Right forelimb (tissue), 1 donor: ENCODE measurements around the gene NCOA3.

Experiments
- DNase-seq: peaks from one replicate; pipeline ENCODE4 v3.0.0-alpha.2; 2018

Gene NCOA3

DNA sequence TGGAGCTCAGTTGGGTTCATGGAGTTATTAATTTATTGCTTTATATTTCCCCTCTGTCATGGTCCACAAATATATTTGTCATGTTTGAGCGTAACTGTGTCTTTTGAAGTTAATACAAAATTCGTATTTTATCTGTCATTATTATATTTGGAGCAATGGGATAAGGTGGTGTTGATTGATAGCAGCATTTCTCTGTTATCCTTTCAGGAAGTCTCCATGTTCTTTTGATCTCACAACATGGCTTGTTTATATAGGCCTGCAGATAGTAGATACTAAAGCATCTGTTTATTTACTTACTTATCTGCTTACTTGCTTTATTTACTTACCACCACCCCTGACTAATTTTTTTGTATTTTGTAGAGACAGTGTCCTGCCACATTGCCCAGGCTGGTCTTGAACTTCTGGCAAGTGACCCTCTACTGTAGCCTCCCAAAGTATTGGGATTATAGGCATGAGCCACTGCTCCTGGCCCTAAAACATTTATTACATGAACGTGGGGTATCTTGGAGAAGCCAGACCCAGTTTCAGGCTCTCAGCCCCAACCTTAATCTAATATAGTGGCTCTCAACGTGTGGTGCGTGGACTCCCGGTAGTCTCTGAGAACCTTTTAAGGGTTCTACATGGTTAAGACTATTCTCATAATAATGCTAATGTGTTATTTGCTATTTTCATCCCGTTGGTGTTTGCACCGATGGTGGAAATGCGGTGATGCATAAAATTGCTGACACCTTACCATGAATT is 104.2 kb downstream of the NCOA3 start:
- DNase-seq, result no peak

GRCh38 chr20:47606414-47606982 is 104.8 kb downstream of the NCOA3 start:
- DNase-seq, result no peak

DNA sequence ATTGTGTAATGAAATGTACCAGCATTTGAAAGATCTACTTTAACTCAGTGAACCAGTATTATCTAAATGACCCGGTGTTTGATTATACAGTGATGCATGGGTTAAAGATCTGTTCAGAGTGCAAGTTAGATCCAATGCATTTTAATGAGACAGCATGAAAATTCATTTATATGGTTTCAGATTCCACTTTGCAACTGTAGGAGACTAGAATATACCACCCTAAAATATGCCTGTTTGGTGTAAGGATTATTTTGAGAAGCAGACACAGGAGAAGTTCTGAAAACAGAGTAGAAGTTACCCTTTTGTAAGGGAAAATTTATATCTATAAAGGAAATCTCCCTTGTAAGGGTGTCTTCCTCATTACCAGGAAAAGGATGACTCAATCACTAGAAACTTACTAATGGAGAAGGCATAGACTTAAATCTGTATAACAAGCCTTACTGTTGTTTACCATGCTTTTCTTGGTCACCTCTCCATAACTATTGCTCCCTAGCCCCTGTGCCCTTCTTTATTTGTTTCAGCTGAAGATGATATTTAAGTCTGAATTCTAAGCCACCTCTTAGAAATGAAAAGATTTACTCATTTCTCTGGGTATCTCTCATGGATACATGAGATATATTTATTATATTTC is 105.4 kb downstream of the NCOA3 start:
- DNase-seq, result no peak

- DNase-seq, result no peak
Measured at GRCh38 chr20:47609001-47609400, 107.3 kb downstream of the NCOA3 start.

- DNase-seq, result no peak
Measured at GRCh38 chr20:47610247-47610944, 108.7 kb downstream of the NCOA3 start.

- DNase-seq, result no peak
Measured at GRCh38 chr20:47610945-47611250, 109.2 kb downstream of the NCOA3 start.

DNA sequence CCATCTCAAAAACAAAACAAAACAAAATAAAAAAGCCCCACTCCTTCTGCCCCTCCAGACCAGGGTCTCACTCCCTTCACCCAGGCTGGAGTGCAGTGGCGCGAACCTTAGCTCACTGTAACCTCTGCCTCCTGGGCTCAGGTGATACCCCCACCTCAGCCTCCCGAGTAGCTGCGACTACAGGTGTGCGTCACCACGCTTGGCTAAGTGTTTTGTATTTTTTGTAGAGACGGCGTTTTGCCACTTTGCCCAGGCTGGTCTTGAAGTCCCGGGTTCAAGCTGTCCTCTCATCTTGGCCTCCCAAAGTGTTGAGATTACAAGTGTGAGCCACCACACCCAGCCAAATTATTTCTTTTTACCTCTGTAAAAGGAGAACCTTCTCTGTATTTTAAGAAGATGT is 110.1 kb downstream of the NCOA3 start:
- no peak for DNase-seq

- DNase-seq, result no peak
Measured at GRCh38 chr20:47612670-47613069, 111.0 kb downstream of the NCOA3 start.

DNA sequence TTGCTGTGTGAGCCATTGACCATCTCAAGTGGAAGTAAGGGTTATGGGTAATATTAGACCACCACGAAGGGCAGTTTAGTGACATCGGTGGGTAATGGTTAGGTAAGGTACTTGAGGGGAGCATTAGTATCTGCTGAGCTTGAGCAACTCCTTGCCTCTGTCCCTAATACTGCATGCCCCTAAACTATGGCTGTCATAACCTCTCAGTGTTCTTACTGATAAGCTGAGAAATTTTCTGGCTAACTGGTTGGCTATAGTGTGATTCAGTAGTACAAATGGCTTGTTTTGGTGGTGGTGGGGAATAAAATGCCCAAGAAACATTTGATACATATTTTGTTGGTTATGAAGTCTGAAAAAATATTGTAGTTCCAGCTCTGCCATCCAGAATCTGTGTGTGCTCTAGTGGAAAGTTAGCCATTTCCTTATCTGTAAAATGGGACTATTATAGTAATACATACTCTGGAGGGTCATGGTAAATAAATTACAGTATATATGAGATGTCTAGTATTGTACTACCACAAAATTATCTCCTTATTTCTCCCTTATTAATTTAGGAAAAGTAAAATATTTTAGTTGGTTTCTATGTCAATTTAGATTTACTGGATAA is 113.1 kb downstream of the NCOA3 start:
- DNase-seq, result no peak

DNA sequence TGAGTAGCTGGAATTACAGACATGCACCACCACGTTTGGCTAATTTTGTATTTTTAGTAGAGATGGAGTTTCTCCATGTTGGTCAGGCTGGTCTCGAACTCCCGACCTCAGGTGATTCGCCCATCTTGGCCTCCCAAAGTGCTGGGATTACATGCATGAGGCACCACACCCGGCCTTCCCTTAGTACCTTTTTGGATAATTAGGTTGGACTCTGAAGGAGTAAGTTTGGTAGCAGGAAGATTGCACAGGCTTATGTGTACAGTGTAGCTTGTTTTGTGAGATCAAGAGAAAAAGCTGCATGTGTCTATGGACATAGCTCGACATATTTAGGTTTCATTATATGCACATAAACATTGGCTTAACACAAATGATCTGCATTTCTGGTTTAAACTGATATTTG is 116.8 kb downstream of the NCOA3 start:
- DNase-seq, result no peak

DNA sequence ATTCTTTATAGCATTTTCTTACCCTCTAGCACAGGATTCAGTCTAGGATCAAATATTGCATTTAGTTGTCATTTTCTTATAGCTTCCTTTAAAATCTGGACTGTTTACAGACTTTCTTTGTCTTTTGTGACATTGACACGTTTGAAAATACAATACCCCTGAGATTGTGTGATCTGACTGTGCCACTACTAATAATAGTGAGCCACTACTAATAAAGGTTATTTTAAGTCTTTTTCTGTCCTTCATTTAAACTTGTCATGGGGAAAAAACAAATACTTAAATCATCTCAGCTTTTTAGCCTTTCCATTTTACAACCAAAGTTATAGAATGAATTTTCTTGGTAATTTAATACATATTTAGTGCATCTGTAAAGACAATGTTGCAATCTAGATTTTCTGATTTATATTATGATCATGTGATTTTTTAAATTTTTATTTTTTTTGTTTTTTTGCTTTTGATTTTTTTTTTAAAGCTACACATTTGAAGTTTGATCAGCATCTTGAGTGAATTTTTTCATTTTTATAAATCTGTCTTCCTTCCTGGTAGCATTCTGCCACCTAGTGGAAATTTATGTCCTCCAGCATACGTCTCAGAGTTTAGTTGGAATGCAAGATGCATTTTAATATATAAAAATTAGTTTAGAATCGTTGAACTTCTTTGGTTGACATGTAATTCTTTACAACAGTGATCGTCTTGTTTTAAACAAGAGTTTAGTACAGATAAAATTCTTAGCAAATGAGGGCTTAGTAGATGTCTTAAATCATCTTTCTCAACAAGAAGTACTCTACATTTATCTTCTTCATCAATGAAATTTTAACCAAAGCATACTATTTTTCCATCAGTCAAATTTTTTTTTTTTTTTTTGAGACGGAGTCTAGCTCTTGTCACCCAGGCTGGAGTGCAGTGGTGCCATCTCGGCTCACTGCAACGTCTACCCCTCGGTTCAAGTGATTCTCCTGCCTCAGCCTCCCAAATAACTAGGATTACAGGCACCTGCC is 119.4 kb downstream of the NCOA3 start:
- no peak for DNase-seq

GRCh38 chr20:47622118-47622665 is 120.5 kb downstream of the NCOA3 start:
- DNase-seq, result no peak

GRCh38 chr20:47623206-47623605 is 121.5 kb downstream of the NCOA3 start:
- no peak for DNase-seq

DNA sequence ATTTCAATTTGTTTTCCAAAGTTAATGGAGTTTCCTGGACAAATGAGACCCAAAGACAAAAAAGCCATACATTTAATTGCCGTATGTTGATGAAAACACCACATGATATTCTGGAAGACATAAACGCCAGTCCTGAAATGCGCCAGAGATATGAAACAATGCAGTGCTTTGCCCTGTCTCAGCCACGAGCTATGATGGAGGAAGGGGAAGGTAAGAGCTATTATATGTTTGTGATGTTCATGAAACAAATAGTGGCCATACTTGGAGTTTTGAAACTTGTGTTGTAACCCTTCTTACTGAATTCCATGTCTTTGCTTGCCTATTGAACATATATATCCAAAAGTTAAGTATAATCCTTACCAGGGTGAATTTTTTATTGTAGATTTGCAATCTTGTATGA is 125.9 kb downstream of the NCOA3 start:
- no peak for DNase-seq

DNA sequence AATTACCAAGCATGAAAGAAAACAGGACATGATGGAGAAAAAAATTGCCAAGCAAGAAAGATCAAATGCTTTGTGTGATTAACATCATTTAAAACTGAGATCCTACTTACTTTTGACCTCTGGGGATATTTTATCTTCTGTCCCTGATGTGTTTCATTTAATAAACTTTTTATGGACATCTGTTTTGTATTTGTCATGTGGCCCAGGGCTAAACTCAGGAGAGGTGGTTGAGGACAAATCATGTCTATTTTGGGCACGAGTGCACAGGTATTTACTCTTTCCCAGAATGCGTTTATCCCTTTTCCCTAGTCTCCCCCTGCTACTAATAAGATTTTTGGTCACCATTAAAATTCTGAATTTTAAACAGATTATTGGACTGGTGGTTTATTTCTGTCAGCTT is 128.2 kb downstream of the NCOA3 start:
- DNase-seq, result no peak

DNA sequence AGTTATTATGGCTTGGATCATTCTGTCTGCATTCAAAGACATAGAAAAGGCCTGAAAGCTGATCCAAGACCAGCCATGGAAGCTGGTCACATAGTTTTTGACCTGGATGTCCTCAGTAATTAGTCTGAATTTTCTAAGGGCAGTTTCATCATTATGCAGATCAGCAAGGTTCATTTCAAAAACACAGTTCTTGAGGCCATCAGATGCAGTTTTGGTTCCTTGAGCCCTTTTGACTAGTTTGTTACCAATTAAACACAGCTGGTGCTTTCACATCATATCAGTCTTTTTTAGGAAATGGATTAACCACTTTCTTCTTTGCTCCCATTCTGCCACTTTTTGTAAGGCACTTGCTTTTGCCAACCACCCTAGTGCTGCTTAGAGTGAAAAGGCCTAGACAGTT is 129.4 kb downstream of the NCOA3 start:
- no peak for DNase-seq

DNA sequence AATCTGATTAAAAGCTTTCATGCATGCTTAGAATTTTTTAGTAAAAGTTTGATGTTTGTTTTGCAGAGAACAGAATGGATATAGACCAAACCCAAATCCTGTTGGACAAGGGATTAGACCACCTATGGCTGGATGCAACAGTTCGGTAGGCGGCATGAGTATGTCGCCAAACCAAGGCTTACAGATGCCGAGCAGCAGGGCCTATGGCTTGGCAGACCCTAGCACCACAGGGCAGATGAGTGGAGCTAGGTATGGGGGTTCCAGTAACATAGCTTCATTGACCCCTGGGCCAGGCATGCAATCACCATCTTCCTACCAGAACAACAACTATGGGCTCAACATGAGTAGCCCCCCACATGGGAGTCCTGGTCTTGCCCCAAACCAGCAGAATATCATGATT is 133.6 kb downstream of the NCOA3 start:
- DNase-seq, result no peak

- DNase-seq, result no peak
Measured at GRCh38 chr20:47638851-47639250, 137.2 kb downstream of the NCOA3 start.

GRCh38 chr20:47642118-47642517 is 140.4 kb downstream of the NCOA3 start:
- DNase-seq, result no peak

DNA sequence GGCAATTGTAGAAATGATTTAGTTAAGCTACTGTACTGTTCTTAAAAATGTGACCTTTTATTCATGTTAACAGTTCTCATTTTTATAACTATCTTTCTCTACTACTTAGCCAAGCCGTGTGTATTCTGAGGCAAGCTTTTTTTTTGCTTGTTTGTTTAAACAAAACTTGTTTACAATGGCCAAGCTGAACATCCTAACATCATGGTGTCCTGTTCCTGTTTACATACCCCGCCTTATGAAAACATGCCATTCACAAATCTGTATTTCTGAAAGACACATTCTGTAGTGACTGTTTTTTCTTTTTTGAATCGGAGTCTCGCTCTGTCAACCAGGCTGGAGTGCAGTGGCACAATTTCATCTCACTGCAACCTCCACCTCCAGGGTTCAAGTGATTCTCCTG is 140.9 kb downstream of the NCOA3 start:
- DNase-seq, result no peak

- DNase-seq, result no peak
Measured at GRCh38 chr20:47645632-47646031, 143.9 kb downstream of the NCOA3 start.

- DNase-seq, result no peak
Measured at GRCh38 chr20:47647994-47648393, 146.3 kb downstream of the NCOA3 start.
